Measurements from ENCODE around the gene CLIC1.

The CLIC1 gene

DNA sequence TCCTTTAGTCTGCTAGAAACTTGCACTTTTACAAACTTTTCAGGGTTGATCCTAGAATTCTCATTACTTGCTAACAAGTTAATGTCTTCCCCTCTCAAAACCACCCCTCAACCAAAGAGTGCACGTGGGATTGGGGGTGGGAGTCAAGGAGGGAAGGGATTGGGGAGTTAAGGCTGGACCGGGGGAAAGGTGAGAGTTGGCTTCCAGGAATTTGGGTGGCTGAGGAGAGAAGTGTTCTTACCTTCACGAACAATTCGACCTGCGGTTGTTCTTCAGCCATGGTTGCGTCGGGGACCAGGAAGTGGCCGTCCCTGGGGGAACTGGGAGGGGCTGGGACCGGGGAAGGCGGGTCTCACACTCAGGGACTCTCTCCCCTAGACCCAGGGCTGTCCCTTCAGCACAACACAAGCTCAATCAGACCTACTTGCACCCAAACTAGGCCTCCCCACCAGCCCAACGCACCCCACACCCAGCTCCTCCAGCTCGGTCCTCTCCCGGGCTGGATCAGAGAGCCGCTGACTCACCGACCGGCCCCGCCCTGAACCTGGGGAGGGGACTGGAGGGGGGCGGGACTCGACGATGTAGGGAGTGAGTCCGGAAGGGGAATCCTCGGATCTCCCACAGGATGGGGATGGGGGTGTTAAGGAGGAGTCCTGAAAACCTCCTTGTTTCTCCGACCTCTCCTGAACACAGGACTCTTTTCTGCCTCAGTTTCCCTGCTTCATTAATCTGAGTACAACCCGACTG is at the start of gene CLIC1:
Gene CLIC1, minus strand, starts transcription at position 510 of the 747 bp plus-strand sequence. Its CDS starts 230 bp downstream, at position 280.
- peak; percentile 45 to 63 for DNase-seq (ENCODE audit: extremely low read depth in 1 of 2, low read depth in 1 of 2)

DNA sequence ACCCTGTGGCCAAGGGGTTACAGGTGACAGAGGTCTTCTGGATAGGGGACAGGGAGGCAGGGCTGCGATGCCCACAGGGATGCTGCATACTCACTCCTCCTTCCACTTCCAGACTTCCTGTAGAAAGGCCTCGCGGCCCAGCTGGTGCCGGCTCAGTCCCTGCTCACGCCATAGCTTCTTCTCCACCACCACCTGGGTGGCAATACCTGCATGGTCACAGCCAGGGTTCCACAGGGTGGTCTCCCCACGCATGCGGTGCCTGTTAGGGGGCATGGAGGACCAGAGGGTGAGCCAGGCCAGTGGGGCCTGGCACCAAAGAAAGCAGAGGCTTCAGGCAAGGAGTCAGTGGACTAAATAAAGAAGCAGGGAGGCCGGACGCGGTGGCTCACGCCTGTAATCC is 49.1 kb upstream of the CLIC1 start:
- no peak for DNase-seq (ENCODE audit: extremely low read depth in 1 of 2, low read depth in 1 of 2)

DNA sequence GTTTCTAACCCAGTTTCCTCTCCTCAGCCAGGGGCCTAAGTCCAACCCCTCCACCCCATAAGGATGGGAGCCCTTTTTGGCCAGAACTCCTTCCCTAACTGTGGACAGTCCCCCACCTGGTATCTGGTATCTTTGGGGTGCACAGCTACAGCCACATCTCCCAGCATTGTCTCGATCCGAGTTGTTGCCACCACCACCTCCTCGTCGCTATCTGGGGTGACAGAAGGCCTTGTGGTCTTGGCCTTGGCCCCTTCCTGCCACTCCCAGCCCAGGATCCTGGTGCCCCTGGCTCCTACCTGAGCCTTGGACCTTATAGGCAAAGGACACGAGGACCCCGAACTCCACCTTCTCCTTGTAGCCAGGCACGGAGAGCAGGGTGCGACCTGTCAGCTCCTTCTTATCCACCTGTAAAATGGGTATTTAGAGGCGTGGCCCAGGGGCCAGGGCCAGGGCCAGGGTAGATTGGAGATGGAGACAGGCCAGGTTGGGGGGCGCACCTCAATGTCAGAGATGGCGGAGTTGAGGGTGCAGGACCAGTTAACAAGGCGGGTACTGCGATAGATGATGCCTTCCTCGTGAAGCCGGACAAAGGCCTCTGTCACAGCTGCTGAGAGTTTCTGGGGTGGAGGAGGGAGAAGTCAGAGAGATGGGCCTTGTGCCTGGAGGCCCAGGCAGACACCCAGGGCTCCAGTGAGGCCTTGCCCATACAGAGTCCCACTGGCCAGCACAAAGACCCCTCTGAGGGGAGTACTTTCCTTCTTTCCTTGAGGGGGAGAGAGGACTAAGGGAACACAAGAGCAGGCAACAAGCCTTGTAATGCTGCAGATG is 48.0 kb upstream of the CLIC1 start:
- DNase-seq (ENCODE audit: extremely low read depth in 1 of 2, low read depth in 1 of 2) = no peak

DNA sequence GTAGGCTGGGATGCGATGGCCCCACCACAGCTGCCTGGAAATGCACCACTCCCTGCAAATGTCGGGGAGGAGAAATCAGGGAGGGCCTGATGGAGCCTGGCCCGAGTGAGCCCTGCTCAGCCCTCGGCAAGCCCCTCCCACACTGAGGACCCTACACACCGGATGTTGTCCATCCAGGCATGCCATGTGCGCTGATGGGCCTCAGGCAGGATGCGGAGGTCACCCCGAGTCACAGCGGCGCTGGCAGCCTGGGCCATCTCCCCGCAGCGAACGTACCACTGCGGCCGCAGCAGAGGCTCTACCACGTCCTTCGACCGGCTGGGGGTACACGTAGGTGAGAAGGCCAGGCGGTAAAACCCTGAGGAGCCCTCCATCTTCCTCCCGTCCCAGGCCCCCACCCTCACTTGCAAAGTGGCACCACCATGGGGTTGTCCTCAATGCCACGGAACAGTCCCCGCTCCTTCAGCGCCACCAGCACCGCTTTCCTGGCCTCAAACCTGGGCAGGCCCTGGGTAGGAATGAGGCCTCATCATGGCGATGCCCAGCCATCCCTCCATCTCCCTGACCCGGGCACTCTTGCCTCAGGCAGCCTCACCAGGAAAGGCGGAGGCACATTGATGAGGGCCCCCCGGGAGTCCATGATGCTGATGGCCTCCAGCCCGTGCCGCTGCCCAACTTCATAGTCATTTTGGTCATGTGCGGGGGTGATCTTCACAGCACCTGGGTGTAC is 46.0 kb upstream of the CLIC1 start:
- no peak for DNase-seq (ENCODE audit: extremely low read depth in 1 of 2, low read depth in 1 of 2)

DNA sequence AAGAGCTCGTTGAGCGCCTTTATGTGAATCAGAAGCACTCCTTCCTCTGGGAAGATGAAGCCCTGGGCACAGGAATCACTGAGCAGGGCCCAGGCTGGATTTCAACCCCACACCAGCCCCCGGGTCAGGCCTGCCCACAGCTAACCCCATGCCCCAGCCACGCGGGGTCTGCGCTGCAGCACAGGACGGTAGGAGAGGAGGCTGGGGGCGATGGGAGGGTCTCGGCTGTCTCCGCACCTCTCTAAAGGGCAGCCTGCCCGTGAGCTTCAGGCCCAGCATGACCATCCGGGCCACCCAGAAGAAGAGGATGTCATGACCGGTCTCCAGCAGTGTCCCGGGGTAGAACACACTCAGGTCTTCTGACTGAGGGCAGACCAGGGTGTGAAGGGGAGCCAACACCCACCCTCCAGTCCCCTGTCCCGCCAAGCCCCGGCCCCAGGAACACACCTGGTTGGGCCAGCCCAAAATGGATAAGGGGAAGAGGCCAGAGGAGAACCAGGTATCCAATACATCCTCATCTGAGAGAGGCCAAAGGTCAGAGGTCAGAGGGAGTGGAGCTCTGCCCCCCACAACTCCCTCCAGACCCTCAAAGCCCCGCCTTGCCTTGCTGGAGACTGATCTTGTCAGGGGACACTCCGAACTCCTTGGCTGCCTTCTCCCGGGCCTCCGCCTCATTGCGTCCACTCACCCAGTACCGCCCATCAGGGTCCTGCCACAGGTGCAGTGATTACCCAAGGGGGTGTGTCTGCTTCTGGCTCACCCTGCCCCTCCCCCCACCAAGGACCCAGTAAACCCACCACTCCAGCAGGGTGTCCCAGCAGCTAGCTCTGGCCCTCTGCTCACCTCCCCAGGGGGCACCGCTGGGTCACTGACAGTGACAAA is 45.2 kb upstream of the CLIC1 start:
- DNase-seq (ENCODE audit: extremely low read depth in 1 of 2, low read depth in 1 of 2) = no peak

DNA sequence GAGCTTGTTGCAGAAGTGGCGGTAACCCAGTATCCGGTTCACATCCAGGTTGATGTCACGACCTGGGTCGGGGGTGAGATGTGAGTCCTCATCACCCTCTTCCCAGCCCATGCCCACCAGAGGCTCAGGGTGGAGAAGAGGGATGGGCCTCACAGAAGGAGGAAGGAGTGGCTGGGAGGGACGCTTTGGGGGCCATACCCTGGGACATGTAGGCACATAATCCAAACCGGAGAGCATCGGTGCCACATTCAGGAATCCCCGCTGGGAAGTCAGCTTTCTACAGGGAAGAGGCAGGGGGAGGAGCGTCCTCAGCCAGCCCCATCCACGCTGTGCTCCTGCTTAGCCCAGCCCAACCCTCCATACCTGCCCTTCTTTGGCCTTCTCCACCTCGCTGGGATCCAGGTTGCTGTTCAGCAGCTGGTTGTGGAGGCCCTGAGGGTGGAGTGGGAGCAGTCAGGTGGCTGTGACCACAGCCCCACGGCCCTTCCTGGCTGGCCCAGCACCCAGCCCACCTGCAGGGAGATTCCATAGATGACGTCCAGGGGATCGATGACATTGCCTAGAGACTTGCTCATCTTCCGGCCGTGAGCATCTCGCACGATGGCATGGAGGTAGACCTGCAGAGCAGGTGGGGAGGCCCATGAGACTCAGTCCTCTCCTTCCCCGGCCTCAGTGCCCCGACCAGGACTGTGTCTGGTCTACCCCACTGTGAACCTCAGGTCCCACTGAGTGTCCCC is 44.3 kb upstream of the CLIC1 start:
- DNase-seq (ENCODE audit: extremely low read depth in 1 of 2, low read depth in 1 of 2) = no peak

DNA sequence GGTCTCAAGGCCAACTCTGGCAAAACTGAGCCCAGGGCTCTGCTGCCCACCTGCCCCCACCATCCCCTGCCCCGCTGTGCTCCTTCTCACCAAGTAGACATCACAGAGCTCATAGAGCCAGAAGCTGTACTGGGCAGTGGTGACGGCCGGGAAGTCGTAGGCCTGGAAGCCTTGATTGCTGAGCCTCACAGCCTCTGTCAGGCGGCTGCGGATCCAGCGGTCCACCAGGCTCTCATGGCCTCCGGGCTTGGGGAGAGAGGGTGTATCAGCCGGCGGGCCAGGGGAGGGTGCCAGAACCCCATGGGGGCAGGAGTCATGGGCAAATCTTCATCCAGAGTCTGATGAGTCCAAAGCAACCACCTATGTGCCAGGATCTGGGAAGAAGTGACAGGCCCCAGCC is 43.6 kb upstream of the CLIC1 start:
- no peak for DNase-seq (ENCODE audit: extremely low read depth in 1 of 2, low read depth in 1 of 2)

DNA sequence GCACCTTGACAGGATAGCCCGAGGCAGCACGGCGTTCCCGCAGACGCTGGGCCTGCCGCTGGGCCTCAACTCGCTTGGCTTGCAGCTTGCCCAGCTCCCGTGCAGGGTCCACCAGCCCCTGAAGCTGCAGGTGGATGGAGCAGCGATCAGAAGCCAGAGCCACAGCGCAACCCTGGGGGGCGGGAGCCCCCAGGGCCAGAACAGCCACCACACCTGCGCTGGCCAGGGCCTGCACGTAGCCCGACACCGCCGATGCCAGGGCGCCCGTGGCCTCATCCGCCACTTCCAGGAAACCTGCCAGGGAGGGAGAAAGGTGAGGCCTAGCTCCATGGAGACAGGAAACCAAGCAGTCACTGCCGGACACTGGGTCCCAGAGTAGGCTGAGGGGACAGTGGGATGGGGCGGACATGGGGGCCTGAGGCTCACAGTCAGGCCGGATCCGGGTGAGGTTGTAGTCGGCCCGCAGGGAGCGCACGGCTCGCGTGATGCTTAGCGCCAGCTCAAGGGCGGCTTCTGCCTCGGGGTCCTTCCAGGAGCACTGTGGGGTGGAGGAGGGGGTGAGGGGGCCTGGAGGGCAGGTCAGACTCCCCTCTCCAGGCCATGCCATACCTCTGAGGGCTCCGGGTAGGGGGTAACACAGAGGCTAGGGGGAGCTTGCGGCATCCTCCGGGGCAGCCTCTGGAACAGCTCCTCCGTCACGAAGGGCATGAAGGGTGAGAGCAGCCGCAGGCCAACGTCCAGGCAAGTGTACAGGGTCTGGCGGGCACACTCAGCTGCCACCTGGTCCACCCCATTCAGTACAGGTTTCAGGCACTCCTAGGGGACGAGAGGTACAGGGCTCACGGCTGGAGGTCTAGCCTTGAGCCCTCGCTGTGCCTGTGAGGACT is 42.9 kb upstream of the CLIC1 start:
- DNase-seq (ENCODE audit: extremely low read depth in 1 of 2, low read depth in 1 of 2) = no peak

DNA sequence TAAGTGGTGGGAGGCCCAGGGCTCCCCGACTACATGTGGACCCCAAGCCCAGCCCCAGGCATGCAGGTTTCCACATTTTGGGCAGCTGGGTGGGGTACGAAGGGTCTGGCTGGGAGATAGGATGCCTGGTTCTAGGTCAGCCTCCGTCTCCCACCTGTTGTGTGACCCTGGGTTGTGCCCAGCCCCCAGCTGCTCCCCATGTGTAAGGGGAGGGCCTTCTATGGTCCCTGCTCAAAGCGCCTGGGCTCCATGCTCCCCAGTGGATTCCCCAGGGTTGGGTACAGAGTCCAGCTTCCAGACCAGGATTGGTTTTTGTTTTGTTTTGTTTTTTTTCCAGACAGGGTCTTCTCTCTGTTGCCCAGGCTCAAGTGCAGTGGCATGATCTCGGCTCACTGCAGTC is 41.9 kb upstream of the CLIC1 start:
- DNase-seq (ENCODE audit: extremely low read depth in 1 of 2, low read depth in 1 of 2) = no peak

DNA sequence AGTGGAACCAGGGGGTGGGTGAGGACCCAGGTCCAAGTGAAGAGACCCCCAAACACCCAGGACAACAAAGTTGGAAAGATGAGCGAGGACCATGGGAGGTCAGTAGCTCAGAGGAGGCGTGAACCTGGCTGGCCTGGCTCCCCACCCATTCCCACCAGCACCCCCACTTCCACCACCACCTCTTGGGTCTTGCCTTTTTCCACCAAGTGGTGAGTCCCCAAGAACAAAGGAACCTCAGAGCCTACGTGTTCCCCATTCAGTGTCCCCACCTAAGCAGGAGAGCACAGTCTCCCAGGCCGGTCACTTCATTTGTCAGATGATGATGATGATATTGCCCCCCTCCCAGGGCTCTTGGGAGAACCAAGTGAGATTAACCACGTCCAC is 41.3 kb upstream of the CLIC1 start:
- DNase-seq (ENCODE audit: extremely low read depth in 1 of 2, low read depth in 1 of 2) = no peak

DNA sequence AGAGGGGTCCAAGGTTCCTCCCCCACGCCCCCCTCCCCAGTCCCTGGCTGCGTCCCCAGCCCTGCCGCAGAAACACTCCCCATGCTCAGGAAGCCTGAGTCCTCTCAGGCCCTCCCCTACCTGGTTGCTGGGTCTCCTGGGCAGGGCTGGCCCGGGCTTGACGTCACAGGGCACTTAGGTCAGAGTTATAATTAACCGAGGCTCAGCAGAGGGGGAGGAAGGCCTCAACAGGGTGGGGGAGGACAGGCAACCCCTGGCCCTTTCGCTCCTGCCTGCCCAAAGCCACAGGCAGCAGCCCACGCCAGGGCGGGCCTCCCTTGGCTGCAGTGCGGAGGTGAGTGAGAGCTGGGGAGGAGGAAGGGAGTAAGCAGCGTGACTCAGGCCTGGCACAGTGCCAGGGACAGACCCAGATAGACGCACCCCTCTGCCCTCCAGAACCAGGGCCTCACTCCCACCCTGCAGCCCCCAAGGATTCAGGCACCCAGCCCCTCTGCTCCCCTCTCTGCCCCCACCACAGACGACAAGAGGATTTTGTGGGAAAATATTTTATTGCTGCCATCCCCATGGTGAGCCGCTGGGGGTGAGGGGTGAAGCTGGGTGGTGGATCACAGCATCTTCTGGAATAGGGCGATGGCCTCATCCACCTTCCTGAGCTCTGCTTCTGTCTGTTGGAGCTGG is 40.8 kb upstream of the CLIC1 start, which contains the start of gene VWA7:
Gene VWA7, minus strand, starts transcription at position 340 of the 678 bp plus-strand sequence. CDS start 549 bp downstream, outside the sequence.
- peak; percentile 39 to 56 for DNase-seq (ENCODE audit: extremely low read depth in 1 of 2, low read depth in 1 of 2)

DNA sequence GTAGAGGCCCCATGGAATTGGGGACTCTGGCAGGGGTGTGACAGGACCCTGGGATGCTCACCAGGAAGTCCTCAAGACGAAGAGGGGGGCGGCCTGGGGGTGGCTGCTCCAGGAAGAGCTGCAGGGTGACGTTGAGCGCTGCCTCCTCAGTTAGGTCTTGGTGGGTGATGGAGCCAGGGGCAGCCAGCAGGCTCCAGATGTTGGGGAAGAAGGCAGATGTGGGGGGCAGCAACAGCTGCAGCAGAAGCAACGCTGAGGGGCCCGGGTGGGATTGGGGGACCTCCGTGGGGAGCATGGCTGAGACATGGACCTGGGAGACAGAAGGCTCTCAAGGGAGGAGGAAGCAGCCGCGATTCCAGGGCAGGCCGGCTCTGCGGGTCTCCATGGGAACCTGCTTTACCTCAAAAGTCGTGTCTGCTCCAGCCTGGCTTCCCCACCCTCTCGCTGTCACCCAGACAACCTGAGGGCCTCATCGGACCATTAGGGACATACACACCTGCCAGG is 40.2 kb upstream of the CLIC1 start:
- DNase-seq (ENCODE audit: extremely low read depth in 1 of 2, low read depth in 1 of 2) = no peak

DNA sequence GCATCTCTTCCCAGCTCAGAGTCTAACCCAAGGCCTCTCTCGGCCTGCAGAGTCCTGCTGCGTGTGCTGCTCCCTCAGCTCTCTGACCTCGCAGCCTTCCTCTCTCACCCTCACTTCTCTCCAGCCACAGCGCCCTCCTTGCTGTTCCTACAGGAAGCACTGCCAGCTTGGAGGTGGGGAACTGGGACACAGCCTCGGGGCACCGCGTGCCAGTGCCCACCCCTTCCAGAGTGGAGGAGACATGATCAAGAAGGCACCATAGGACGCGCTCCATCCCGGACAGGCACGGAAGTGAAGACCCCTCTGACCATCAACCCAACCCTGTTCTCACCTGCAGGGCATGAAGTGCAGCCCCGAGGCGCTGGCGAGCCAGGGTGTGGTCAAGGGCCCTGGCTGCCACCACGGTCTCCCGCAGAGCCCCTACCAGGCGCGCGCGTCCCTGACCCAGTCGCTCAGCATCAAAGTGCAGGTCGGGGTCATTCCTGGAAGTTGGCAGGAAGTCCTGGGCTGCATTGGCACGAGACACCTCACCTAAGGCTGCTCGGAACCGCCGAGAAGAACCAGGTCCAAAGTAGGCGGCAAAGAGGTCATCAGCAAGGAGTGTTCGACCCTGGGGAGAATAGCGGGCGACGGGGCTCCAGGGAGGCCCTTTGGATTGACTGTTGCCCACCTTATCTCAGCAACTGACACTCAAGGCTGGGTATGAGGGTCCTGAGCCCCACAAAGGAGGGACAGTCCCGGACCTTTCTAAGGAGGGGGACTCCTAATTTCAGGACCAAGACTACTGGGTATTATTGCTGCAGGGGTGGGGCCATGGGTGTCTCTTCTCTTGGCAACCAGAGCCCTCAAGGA is 39.5 kb upstream of the CLIC1 start:
- DNase-seq (ENCODE audit: extremely low read depth in 1 of 2, low read depth in 1 of 2) = no peak

DNA sequence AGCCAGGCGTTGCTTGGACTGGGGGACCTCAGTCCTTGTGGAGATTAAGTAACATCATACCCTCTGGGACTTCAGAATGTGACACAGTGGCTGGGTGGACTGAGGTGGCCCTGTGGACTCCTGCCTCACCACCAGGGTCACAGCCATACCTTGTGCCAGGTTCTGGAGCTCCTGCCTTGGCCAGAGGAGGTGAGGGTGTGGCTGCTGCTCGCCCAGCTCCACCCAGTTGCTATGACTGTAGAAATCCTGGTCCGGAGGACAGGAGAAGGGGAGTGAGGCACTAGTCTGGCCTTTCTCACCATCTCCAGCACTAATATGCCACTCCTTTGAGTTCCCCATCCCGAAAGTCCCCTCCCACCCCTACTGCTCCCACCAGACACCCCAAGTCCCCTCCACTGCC is 38.9 kb upstream of the CLIC1 start:
- DNase-seq (ENCODE audit: extremely low read depth in 1 of 2, low read depth in 1 of 2) = no peak

DNA sequence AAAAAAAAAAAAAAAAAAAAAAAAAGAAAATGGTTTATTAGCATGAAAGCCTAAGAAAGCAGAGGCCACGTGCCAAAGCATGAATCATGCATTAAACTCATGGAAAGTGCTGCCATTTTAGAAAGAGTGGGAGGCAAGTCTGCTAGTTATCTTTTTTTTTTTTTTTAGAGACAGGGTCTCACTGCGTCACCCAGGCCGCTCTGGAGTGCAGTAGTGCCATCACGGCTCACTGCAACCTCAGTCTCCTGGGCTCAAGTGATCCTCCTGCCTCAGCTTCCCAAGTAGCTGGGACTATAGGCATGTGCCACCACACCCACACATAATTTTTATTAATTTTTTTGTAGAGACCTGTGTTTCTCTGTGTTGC is 35.6 kb upstream of the CLIC1 start:
- DNase-seq (ENCODE audit: extremely low read depth in 1 of 2, low read depth in 1 of 2) = no peak

DNA sequence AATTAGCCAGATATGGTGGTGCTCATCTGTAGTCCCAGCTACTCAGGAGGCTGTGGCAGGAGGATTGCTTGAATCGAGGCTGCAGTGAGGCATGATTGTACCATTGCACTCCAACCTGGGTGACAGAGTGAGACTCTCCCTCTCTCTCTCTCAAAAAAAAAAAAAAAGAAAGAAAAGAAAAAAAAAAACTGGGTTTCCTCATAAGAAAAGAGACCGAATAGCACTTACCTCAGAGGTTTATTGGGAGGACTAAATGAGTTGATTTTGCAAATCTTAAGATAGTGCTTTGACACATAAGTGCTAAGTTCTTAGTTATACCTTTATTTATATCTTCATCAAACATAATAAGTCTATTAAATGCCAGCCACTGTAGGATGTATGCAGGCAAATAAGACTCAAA is 34.5 kb upstream of the CLIC1 start:
- no peak for DNase-seq (ENCODE audit: extremely low read depth in 1 of 2, low read depth in 1 of 2)

DNA sequence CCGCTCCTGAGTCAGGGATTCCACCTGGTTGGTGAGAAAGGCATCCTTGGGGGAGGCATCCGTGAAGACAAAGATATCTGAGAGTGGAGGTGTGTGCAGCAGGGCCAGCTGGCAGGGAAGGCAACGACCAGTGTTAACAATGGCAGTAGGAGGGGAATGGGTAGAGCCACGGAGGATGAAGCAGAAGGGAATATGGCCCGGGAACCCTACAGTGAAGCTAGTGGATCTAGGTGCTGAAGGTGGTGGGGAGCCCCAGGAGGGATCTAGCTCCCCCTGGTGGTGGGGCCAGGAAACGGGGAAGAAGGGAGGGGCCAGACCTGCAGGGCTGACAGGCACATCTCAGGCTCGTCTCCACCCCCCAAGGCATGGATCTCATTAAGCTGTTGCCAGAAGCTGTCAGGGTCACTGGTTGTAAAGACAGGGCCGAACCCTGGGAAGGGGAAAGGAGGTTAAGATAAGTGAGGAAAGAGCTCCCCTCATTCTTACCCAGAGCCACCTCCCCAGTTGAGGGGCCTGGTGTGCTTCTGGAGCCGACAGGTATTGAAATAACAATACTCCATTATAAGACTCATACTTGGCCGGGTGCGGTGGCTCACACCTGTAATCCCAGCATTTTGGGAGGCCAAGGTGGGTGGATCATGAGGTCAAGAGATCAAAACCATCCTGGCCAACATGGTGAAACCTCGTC is 33.5 kb upstream of the CLIC1 start:
- peak; percentile 63 to 64 for DNase-seq (ENCODE audit: extremely low read depth in 1 of 2, low read depth in 1 of 2)
